ENCODE measurements around the gene NEK6.

DNA sequence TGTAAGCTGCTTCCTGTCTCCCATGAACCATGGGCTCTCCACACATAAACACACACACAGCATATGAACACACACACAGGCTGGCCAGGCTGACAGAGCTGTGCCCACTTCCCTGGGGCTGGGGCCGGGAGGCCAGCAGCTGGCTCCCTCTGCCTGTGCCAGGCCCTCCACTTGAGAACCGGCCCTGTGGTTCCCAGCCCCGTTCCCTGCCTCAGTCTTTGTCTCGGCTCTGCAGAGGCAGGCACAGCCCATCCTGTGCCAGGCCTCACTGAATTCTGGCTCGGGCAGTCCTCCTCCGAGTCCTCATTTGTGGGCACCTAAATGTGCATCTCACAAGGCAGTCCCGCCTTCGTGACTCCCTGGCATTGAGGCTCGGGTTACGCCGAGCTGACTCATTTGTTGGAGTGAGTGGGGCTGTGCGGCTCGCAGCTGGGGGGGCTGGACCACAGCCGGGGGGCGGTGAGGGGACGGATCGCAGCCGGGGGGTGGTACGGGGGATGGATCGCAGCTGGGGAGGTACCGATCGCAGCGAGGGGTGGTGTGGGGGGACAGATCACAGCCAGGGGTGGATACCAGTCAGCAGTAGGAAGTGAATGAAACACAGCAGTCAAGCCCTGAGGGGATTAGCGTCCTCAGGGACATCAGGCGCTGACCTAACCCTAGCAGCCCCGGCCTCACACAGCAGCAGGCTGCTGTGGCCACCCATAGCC, 85.2 kb downstream of the NEK6 start:
- TF ChIP-seq YY1 (IDR thresholded peaks at IDR 0.05; ENCODE audit: insufficient read depth, insufficient read length) (no peak), SUZ12 (IDR thresholded peaks at IDR 0.05; ENCODE audit: extremely low read depth, insufficient read depth, insufficient read length) (no peak), ZNF274 (IDR thresholded peaks at IDR 0.05; ENCODE audit: low read depth, low read length) (no peak)

Data from NT2/D1 (cell line).